MM.1S (cell line): ENCODE data around the gene TBL1Y.

ENCODE experiments used
- DNase-seq: peaks from one replicate; pipeline ENCODE4 v3.0.0-alpha.2; 2015
- H2AFZ ChIP-seq: fragments of 300-600 bp; sonication (generic); 2 replicates; pipeline ENCODE4 v1.6.0; 2016; ENCODE audit warnings: antibody characterized with exemption, low read length
- H3F3A ChIP-seq: fragments of 300-600 bp; sonication (generic); 2 replicates; pipeline ENCODE4 v1.6.1; 2016; ENCODE audit warnings: mild to moderate bottlenecking, antibody characterized with exemption, low read length, moderate library complexity, mixed read lengths; ENCODE audit not compliant: insufficient read depth
- H3K27ac ChIP-seq: fragments of 300-600 bp; sonication (generic); 2 replicates; pipeline ENCODE4 v1.5.1; 2016; ENCODE audit warnings: mild to moderate bottlenecking, low read length
- H3K27me3 ChIP-seq: fragments of 300-600 bp; sonication (generic); replicated peaks from 2 replicates; pipeline ENCODE4 v1.6.0; 2016; ENCODE audit warnings: low read length; ENCODE audit not compliant: insufficient read depth
- H3K36me3 ChIP-seq: fragments of 300-600 bp; sonication (generic); replicated peaks from 2 replicates; pipeline ENCODE4 v1.6.1; 2016; ENCODE audit warnings: mild to moderate bottlenecking, low read length, mixed read lengths; ENCODE audit not compliant: insufficient read depth
- H3K4me1 ChIP-seq: fragments of 300-600 bp; sonication (generic); 2 replicates; pipeline ENCODE4 v1.6.1; 2016; ENCODE audit warnings: low read length, mixed read lengths
- H3K4me2 ChIP-seq: fragments of 300-600 bp; sonication (generic); 2 replicates; pipeline ENCODE4 v1.6.0; 2016; ENCODE audit warnings: low read depth, low read length
- H3K4me3 ChIP-seq: fragments of 300-600 bp; sonication (generic); 2 replicates; pipeline ENCODE4 v1.5.1; 2016; ENCODE audit warnings: low read length, mixed read lengths
- H3K79me2 ChIP-seq: fragments of 300-600 bp; sonication (generic); 2 replicates; pipeline ENCODE4 v1.6.1; 2016; ENCODE audit warnings: mixed run types, low read length, mixed read lengths
- H3K9ac ChIP-seq: fragments of 300-600 bp; sonication (generic); 2 replicates; pipeline ENCODE4 v1.6.1; 2016; ENCODE audit warnings: low read length, mixed read lengths
- H3K9me2 ChIP-seq: fragments of 300-600 bp; sonication (generic); replicated peaks from 2 replicates; pipeline ENCODE4 v1.6.1; 2016; ENCODE audit warnings: mild to moderate bottlenecking, low read length, mixed read lengths; ENCODE audit not compliant: insufficient read depth
- H3K9me3 ChIP-seq: fragments of 300-600 bp; sonication (generic); replicated peaks from 2 replicates; pipeline ENCODE4 v1.6.1; 2016; ENCODE audit warnings: mild to moderate bottlenecking, low read length, mixed read lengths; ENCODE audit not compliant: insufficient read depth
- H4K20me1 ChIP-seq: fragments of 300-600 bp; sonication (generic); 2 replicates; pipeline ENCODE4 v1.6.1; 2016; ENCODE audit warnings: mild to moderate bottlenecking, low read length, moderate library complexity, mixed read lengths; ENCODE audit not compliant: insufficient read depth
- CTCF ChIP-seq: fragments of 300-600 bp; sonication (generic); IDR thresholded peaks from 2 replicates; pipeline ENCODE4 v1.5.1; 2016; ENCODE audit warnings: antibody characterized with exemption, low read length, mixed read lengths
- EZH2 ChIP-seq: fragments of 300-600 bp; sonication (generic); optimal IDR thresholded peaks from 2 replicates; pipeline ENCODE3; 2017; ENCODE audit warnings: low read depth, mild to moderate bottlenecking, antibody characterized with exemption, low read length, mixed read lengths
- EZH2phosphoT487 ChIP-seq: fragments of 300-600 bp; sonication (generic); IDR thresholded peaks from 2 replicates; pipeline ENCODE4 v1.6.1; 2018; ENCODE audit warnings: antibody characterized with exemption, low read length

Gene TBL1Y

GRCh38 chrY:6972271-6972887 is 61.9 kb downstream of the TBL1Y start:
- H3K27me3 ChIP-seq, result no peaks in the 10 kb centered on the region
- H3K4me1 ChIP-seq, result no peaks in the 10 kb centered on the region
- H3K4me3 ChIP-seq, result no peak overlapping the region
- no peak overlapping the region for H3K27ac ChIP-seq
- H4K20me1 ChIP-seq, result no peaks in the 10 kb centered on the region
- no peaks in the 10 kb centered on the region for H3F3A ChIP-seq
- TF ChIP-seq EZH2 (no peak), CTCF (no peak), EZH2phosphoT487 (no peak)
- no peak for DNase-seq
- no peaks in the 10 kb centered on the region for H3K36me3 ChIP-seq
- H3K9me2 ChIP-seq, result no peaks in the 10 kb centered on the region
- no peaks in the 10 kb centered on the region for H3K9me3 ChIP-seq
- H3K79me2 ChIP-seq, result no peaks in the 10 kb centered on the region
- no peak overlapping the region for H3K4me2 ChIP-seq
- no peak overlapping the region for H3K9ac ChIP-seq
- H2AFZ ChIP-seq, result no peak overlapping the region

GRCh38 chrY:6974971-6975370 is 64.5 kb downstream of the TBL1Y start:
- no peak for DNase-seq
- no peak overlapping the region for H3K4me3 ChIP-seq
- no peaks in the 10 kb centered on the region for H3F3A ChIP-seq
- H3K4me2 ChIP-seq, result no peak overlapping the region
- no peak overlapping the region for H2AFZ ChIP-seq
- H3K9ac ChIP-seq, result no peak overlapping the region
- no peaks in the 10 kb centered on the region for H3K79me2 ChIP-seq
- TF ChIP-seq EZH2 (no peak), EZH2phosphoT487 (no peak), CTCF (no peak)
- H3K36me3 ChIP-seq, result no peaks in the 10 kb centered on the region
- H3K4me1 ChIP-seq, result no peaks in the 10 kb centered on the region
- H3K9me3 ChIP-seq, result no peaks in the 10 kb centered on the region
- H3K27me3 ChIP-seq, result no peaks in the 10 kb centered on the region
- no peaks in the 10 kb centered on the region for H3K9me2 ChIP-seq
- no peak overlapping the region for H3K27ac ChIP-seq
- no peaks in the 10 kb centered on the region for H4K20me1 ChIP-seq

- no peak for DNase-seq
- no peaks in the 10 kb centered on the region for H3F3A ChIP-seq
- H3K9me2 ChIP-seq, result no peaks in the 10 kb centered on the region
- no peak overlapping the region for H3K27ac ChIP-seq
- H3K79me2 ChIP-seq, result no peaks in the 10 kb centered on the region
- no peaks in the 10 kb centered on the region for H3K27me3 ChIP-seq
- TF ChIP-seq EZH2, result no peak
- no peak for TF ChIP-seq CTCF
- no peak for TF ChIP-seq EZH2phosphoT487
- no peak overlapping the region for H3K9ac ChIP-seq
- H2AFZ ChIP-seq, result no peak overlapping the region
- no peaks in the 10 kb centered on the region for H4K20me1 ChIP-seq
- H3K36me3 ChIP-seq, result no peaks in the 10 kb centered on the region
- no peak overlapping the region for H3K4me2 ChIP-seq
- no peak overlapping the region for H3K4me3 ChIP-seq
- no peaks in the 10 kb centered on the region for H3K9me3 ChIP-seq
- no peaks in the 10 kb centered on the region for H3K4me1 ChIP-seq
Observed at GRCh38 chrY:6977783-6978182, 67.3 kb downstream of the TBL1Y start.
